GM04503 (cell line): Measurements from ENCODE around the gene TCF7L2.
A peak's percentile ranks its signal among the peaks of the same experiment; 100 is the strongest.

Source experiments
- DNase-seq: peaks from one replicate; pipeline ENCODE4 v3.0.0-alpha.2; 2012; ENCODE audit warnings: low read depth

TCF7L2 gene

DNA sequence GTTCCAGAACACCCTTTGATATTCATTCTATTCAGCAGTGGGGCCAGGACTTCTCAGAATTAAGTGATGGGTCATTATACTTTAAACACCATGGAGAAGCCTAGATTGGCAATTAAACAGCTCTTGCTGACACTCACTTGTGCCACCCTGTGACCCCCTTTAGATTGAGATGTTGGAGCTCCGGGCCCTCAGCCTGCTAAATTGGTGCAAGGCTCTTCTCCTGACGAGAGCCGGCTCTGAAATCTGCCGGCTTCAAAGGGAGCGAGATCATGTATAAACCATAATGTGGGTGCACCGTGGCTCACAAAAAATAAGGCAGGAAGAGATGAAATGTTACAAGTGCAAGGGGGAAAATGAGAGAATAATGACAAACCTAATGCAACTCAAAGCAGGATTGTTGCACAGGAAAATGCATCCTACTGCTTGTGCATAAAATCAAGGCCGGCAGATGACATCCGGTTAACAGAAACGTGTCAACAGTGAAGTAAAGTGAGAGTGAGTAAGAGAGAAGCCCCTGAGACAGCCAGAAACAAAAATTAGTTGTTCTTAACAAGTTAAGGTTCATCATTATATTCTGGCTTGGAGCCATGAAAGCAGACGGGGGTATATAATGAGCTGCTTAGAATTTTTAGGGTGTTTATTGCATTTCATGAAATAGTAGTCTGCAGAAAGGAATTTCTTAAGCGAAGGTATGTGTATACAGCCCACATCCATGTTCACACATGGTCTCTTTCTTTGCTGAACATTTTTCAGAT is 198.2 kb downstream of the TCF7L2 start:
- no peak for DNase-seq

DNA sequence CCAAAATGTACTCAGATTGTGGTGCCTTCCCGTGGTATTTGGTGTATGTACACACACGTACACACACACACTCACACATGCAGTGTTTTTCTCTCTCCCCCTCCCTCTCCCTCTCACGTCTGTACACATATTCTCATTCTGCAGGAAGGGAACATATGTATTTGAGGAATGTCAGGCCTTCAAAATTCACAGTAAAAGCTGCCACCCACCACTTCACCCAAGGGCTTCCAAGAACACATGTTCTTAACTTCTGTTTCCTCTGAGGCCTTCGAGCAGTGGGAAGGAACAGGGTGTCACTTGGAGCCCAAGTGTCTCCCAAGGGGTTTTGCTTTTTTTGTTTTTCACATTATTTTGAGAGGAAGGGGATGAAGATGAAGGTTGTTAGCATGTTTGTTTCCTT is 198.9 kb downstream of the TCF7L2 start:
- DNase-seq: no peak

DNA sequence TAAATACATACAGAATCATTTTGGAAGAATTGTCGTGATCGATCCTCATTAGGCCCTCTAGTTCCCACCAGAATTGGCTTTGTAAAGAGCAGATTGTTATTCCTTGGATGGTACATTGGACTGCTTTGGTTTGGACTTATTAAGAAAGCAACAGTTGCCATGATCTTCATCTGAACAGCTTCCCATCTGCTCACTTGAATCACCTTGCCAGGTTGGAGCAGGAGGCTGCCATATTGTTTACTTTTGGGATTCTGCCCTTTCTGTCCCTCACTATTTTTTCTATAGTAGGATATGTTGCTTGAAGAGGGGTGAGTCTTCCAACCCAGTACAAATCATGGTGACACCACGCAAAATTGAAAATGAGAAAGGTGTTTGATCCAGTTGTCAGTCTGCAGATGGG is 199.6 kb downstream of the TCF7L2 start:
- DNase-seq: no peak

DNA sequence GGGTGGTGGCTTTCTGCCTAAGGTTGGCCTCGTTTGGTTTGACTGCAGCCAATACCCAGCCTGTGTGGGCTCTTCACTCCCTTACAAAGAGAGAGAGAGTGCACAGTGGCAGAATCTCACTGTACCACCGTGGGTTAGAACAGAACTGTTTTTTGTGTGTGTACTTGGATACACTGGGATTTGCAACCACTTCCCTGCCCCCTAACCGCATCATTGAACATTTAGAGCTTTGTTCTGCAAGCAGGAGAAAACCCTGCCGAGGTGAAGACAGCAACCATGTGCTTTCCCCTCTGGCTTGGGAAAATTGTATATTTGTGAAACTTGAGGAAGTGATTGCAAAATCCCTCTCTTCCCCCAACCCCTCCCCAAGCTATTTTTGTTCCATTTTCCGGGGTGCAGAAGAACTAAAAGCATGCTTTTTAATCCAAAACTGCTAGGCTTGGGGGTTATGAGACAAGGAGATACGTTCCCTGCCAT is 201.2 kb downstream of the TCF7L2 start:
- DNase-seq: no peak

DNA sequence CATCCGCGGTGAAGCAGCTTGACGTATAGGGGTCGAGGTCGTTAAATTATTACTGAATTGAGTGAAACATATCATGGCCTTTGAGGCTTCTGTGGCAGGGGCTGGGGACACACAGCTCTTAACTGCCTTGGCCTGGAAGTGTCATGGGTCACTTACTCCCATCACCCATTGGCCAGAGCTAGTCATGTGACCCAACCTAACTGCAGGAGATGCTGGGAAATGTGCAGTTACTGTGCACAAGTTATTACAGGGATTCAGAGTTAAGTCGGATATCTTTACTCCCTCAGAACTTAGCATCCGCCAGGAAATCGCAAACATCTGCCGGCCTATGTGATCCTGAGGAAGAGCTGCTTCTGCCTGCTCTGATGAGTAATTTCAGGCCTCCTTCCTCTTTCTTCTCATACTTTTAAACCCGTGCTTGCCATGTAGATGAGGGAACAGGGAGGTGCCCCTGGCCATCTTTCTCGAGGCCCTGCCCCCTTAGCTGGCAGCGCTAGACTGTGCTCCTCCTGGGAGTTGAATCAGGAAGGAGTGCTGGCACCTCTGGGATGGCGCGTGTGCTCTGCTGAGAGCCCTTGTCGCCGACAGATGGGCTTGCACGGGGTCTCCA is 203.6 kb downstream of the TCF7L2 start:
- DNase-seq: no peak

DNA sequence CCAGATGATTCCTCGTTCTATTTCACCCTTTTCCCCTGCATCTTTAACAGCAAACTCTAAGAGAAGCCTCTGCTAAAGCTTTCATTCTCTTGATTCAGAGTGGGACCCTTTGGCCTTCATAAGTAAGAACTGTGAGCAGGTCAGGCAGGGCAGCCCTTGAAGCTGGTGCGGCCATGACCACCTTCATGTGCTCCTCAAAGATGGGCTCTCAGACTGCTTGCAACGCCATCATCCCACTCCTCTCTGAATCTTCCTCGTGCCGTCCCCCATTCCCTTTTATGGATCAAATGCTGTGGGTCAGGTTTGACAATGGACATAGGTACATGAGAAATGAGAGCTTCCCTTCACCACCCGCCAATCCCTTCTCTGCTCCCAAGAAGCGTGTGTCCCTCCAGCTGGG is 207.4 kb downstream of the TCF7L2 start:
- DNase-seq: no peak

DNA sequence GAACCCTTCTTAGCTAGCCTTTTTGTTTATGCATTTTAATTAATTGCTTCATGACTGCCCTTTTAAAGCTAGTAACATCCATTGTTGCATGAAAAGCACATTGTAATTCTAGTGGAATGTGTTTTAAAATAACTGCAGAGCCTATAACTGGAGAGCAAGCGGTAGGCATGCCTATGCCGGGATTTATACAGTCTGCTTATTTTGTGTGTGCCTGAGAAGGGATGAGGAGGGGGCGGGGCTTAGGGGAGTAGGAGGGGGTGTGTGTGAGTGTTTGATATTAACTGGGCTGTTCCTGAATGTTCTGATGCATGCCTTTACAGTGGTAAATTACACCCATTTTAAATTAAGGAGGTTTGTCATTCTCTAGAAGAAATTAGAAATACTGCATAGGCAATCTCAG is 208.1 kb downstream of the TCF7L2 start:
- DNase-seq: peak; percentile 10

DNA sequence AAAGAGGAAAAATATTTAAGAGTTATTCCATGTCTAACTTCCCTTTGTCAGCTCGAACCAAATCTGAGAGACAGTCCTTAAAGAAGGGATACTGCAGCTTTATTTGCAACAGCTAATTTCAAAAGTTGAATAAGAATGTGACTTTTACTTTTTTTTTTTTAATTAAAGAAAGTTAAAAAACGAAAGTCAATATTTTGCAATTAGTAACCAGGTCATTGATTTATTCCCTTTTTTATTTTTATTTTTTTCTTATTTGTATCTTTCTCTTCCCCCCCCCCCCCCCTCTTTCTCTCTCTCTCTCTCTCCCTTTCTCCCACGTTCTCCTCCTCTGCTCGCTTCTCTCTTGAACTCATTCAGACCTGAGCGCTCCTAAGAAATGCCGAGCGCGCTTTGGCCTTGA is 209.5 kb downstream of the TCF7L2 start:
- no peak for DNase-seq

DNA sequence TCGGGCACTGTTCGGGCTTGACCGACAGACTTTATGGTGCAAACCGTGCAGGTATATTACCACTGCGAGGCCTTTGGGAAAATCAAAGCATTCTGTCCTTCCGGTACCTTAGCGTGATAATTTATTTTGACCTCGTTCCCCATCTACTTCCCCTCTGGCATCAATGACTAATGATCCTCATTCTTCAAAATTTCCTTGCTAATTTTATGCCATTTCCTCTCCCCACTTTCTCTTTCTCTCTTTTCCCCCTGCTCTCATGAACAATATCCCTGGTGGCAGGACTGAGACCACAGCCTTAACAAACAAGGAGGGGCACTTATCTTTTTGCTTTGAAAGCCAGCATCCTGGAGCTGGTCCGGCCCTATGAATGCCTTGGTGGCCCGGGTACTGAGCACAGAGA is 210.6 kb downstream of the TCF7L2 start:
- DNase-seq: no peak

DNA sequence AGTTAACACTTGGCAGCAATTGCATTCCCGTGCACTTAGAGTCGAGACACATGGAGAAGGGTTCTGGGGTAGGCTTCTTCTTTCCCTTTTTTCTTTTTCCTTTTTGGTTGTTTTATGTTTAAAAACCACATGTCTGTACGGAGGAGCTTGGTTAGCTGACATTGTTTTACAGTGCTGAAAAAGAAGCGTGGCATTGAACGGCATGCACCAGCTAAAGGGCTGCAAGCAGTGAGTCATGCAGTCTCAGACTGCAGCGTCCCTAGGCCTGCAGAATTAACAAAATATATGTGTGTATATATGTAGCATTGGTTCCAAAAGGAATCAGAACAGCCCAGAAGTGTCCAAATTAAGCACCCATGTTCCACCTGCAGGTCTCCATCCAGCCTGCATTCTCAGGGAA is 211.0 kb downstream of the TCF7L2 start:
- no peak for DNase-seq

DNA sequence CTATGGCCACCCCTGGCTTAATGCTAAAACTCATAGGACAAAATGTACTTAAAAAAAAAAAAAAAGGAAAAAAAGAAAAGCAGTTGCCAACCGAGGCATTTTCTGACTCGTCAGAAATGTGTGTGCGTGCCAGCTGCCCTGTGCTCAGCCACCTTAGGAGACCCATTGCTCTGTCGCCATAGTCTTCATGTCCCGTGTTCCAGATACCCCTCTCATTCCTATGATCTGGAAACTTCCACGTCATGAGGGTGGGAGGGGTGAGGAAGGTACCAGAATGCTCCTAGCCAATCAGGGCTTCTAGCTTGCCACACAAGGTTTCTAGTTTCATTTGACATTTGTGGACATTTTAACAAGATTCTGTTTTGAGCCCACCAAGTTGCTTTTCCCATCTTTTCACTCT is 212.9 kb downstream of the TCF7L2 start:
- DNase-seq: no peak

DNA sequence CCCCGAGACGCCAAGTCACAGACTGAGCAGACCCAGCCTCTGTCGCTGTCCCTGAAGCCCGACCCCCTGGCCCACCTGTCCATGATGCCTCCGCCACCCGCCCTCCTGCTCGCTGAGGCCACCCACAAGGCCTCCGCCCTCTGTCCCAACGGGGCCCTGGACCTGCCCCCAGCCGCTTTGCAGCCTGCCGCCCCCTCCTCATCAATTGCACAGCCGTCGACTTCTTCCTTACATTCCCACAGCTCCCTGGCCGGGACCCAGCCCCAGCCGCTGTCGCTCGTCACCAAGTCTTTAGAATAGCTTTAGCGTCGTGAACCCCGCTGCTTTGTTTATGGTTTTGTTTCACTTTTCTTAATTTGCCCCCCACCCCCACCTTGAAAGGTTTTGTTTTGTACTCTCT is 215.6 kb downstream of the TCF7L2 start:
- DNase-seq: no peak

DNA sequence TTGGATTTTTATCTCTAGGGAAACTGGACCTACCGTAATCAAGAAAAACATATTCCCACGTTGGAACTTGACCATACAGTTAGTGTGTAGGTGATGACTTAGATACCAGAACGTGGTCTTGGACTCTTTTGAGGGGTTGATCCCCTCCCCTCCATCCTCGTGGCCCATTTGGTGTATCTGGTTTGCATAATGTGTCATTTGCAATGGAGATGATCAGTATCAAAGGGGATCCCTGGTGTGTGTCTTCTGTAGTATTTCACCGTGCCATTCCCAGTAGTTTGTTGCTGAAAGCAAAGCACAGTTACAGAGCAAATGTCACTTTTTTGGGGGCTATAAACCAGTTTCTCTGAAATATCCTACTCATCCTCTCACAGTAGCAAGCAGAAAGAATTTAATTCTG is 217.7 kb downstream of the TCF7L2 start:
- DNase-seq: no peak

DNA sequence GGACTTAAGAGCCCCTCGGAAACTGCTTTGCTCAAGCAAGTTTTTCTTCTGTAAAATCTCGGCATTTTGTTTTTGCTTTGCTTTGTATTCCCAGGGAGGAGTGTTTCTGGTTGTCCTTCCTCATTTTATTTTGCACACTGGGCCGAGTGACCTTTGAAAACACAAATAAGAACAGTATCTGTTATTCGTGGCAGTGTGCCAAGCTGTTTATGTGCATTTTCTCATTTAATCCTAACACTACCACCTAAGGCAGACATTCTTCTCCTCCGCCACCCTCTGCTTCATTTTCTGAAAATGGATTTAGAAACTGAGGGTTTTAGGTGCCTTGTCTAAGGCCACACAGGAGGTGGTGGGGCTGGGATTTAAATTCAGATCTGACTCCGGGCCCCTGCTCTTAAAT is 218.5 kb downstream of the TCF7L2 start:
- no peak for DNase-seq

DNA sequence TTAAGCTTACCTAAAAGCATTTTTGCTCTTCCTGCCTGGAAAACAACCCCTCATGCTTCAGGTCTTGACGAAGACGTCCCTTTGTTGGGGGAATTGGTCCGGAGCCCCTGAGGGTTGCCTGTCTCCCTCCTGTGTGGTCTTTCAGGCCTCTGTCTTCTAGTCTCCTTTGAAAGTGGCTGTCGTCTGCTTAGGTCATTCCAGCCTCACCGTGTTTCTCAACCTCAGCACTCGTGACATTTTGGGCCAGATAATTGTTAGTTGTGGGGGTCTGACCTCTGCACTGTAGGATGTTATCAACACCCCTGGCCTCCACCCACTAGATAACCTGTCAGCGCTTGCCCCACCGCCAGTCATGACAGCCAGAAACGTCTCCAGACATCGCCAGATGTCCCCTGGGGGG is 219.1 kb downstream of the TCF7L2 start:
- DNase-seq: no peak

DNA sequence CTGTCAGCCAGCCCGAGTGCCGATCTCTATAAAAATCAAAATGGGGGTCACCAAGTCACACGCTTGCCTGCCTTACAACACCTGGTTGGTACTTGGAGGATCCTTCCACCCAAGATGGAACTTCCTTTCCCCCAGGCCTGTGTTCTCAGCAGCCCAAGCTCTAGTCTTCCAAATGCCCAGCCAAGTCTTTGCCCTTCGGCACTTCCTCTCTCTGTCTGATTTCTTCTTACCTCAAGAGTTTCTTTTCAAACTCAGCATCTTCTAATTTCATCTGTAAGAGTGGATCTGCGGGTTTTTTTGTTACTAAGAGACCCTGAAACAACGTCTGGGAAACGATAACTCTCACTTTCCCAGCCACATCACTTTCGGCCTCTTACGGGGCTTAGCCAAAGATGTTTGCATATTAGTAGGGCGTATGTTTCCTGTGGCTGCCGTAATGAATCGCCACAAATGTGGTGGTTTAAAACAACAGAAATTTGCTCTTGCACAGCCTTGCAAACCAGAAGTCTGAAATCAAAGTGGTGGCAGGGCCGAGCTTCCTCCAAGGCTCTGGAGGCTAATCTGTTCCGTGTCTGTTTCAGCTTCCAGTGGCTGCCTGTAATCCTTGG is 219.9 kb downstream of the TCF7L2 start:
- DNase-seq: no peak

DNA sequence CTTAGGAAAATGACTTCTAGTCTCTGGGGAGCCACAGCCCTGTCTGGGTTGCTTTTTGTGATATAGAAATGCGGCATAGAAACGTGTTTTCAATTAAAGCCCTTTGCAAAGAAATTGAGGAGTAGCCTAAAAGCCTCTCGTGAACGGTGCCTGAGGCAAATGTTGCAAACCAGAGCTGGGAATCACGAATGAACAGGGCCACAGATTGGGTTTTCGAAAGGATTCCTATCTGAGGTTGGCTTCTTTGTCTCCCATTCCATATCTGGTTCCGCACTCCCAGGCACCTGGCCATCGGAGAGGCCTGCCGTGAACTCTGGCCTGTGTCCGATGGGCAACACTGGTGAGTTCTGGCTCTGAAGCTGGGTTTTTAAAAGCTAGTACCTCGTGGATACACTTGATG is 221.6 kb downstream of the TCF7L2 start:
- DNase-seq: no peak

DNA sequence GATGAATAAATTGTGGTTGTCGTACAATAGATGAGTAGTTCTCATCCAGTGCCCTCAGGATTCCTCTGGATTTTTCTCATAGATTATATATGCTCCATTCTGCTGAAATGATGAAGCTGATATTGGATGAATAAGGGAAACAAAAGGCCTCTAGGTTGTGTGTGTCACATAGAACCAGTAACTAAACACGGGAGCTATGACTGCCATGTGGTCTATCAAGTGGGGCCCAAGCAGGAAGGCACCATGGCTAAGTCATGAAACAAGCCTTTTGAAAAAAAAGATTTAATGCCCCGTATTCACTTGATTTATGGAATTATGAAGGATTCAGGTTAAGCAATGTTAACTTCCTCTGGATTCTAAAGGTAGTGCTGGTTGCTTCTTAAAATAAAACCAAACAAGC is 225.1 kb downstream of the TCF7L2 start:
- no peak for DNase-seq

DNA sequence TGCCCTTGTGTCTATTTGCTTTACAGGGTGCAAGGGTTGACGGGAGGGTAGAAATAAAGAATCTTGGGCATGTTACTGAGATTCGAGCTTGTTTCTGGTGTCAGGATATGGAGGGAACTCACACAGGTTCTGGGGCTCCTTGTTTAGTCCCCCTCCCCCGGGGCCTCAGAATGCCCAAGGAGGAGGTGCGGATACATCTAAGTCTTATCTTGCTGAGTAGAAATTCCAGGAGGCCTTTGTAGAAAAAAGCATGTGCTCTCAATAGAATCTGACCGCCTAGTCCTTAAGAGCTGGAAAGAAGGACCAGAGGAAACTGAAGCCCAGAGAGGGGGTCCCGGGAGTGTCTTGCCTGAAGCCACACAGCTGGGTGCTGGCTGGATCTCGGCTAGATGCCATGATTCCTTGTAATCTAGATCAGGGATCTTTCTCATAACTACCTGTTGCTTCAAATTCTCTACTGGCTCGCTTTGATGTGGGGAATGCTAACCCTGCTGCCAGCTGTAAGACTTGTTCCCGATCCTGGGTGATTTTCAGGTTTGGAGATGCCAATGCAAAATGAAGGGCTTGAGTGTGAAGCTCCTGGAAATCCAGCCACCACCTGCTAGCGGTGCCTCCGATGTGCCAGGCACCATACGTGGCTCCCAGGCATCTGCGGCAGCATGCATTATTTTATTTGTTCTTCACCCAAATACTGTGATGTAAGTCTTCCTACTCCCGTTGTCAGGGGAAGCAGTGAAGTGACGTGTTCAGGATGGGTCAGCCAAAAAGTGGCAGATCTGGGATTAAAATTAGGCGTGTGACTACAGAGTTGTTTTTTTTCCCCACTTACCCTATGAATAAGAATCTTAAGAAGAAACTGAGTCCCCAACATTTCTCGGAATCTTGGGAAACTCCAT is 226.0 kb downstream of the TCF7L2 start:
- DNase-seq: no peak

DNA sequence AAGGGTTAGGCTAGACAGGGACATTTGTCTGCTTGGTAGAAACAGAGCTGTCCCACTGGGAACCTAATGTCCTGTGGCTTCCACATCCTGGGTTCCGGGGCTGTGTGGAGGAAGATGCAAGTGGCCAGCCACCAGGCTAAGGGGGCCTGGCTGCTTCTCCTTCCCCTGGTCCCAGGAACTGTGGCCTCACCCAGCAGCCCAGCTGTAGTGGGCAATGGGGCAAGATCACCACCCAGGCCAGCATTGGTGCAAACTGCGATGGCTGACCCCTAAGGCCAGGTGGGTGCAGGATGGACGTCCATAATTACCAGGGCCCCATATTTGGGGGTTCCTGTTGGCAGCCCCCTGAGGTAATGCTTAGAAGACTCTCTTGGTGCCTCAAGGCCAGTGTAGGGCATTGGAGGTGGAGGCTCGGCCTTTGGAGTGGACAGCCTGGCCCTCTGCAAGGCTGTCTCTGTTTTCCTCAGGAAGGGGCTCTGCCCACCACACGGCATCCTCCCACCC is 226.7 kb downstream of the TCF7L2 start:
- DNase-seq: no peak

DNA sequence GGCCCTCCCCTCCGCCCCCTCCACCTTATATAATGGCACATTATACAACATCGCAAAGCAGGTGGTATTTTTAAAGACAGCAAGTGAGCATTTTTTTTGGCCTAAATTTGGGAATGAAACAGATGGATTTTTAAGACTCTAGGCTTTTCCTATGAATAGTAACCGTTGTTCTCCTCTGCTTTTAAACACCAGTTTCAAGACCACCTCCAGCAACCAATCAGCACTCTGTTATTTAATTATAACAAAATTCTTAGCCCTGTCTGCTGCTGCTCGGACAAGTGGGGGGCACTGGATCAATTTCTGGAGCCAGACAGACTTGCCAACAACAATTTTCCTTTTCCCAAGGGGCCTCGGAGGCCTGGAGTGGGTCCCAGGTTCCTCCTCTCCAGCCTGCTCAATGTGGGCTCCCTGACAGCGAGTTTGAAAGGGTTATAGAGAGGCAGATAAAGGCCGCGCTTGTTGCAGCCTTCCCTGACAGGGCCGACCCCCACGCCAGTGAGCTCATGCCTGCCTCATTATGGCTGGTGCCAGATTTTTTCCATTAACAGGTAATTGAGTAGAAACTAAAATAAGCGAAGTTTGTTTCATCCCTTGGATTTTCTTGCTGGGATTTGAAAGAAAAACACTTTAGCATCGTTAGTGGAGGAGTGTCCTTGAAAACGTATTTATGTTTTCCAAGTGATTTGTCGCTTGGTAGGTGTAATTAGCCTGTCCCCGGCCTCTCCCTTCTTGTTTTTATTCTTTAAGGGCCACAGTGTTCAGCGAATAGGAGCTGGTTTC is 227.3 kb downstream of the TCF7L2 start:
- DNase-seq: no peak

DNA sequence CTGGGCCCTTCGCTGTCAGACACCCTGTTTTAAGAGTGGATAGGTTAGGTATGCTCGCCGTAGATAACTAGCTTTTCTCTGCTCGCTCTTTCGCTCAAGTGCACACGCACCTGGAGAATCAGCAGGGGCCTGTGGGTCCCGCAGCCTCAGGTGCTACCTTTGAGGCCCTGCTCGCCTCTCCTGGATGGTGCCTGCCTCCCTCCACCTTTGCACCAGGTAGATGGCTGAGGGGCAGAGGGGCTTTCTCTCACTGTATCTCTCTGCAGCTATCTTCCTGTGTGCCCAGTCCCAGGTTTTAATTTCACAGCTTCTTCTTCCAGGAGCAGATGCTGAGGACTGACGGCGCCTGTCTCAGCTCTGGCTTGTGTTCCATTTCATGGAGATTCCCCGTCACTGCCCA is 227.9 kb downstream of the TCF7L2 start:
- no peak for DNase-seq
